CD4-positive, alpha-beta T cell treated with Interleukin-1 beta for 1 hour (primary cell): ENCODE data around the gene FAM217A.

Experiments used
- DNase-seq, 2 donors: peaks; one replicate each; pipeline ENCODE4 v3.0.0-alpha.2; 2020 to 2022

FAM217A gene

DNA sequence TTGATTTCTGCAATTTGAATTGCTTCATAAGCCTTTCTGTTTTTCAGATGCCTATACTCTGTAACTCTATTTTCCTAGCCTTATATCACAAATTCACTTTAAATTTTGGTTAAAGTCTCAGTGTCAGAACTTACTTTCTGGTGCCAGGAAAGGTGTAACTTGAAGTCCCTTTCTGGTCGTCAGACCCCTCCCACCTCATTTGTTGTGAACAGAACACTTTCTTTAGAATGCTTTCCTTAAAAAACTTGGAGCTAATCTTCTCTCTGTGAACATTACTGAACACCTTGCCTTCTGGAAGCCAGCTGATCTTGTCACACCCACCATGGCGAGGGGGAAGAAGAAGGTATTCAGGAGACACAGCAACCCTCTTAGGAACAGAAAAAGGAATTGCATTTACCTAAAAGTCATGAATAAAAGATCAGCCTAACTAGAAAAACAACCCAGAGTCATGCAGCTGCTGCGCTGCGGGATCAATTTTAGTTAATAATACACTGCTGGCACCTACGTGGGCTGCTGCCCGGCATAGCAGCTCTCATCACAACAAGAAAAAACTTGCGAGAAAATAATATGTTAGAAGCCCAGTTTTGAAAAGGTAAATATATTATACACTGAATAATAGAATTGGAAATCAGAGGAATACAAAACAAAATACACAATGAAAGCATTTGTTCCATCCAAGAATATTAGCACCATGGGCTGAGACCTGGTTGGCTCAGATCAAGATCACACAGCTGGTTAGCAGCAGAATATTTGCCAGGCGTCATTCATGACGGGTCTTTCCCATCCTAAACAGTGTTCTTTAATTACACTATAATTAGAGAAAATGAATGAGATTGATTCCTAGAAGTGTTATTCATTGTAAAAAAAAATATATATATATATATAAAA is 5.8 kb upstream of the FAM217A start:
- DNase-seq, result no peak

GRCh38 chr6:4074478-4075235 is 4.3 kb downstream of the FAM217A start:
- no peak for DNase-seq

DNA sequence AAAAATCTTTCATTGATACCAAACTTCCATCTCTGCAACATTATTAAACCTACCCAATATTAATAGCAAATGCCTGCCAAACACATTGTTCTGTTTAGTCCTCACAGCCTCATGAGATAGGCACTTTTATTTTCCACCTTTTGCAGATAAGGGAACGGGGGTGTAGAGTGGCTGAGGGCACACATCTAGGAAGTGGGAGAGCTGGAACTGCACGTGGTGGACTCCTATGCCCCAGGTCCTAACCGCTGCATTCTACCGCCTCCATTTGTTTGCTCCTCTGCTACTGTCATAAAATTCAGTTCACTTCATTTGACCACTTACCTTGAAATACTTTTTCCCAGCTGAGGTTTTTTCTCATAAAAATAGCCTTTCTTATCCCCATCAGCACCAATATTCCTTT is 7.6 kb downstream of the FAM217A start:
- DNase-seq, result no peak

DNA sequence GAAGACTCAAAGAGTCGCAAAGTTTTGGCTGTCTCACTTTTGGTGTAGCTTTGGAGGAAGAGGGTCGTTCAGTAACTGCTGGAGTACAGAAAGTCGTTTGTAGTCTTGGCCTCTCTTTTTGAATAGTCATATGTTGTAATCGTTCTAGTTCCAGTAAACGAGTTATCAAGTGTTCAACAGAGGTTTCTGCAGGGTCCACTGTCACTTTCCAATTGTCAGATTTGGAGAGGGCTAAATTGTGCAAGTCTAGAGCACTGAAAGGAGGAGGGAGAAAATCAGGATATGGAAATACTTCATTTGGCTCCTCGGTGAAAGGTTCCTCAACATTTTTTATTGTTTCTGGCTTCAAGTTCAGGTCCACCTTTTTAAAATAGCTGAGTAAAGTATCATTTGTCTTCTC is 9.7 kb downstream of the FAM217A start:
- no peak for DNase-seq

DNA sequence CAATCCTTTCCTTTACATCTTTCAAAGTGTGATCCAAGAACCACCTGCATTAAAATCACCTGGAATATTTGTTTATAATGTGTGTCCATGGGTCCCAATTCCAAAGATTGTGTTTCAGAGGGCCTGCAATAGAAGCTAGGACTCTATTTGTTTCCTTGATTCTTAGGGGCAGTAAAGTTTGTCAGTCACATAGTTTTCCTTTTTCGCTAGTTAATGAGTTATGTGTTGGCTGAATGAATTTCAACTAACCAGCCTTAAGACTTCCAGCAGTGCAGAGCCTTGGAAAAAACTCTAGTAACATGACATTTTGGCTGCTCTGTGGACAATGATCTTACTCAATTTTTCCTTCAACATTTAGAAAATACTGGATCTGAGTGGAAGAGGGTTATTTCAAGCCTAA is 11.3 kb downstream of the FAM217A start:
- no peak for DNase-seq

DNA sequence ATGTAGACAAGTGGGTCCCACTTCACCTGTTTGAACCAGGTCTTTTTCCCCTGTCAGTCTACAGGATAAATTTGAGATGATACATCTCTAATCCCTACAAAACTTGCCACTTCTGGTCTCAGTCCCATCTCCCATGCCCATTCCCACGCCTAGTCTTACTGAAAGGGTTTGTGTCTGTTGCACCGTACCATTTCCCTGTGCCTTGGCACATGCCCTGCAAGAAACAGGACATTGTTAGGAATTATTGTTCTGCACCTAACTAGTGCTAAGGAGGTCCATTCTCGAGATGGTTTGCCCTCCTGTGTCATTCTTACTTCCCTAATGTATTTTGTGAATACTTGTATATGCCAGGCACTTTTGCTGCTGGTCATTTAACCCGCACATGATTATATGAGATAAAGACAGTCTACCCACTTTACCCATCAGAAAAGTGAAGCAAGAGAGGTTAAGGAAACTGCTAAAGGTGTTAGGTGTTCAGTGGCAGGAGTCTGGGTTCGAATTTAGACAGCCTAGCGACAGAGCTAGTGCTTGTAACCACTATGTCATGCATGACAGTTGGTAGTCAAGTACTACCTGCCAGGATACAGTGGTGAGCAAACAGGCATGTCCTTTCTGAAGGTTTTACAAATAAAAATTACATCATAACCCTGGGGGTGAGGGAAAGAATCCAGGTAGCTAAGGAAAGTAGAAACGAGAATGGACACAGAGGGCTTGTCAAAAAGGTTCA is 12.7 kb downstream of the FAM217A start:
- DNase-seq, result no peak

GRCh38 chr6:4059115-4059777 is 19.7 kb downstream of the FAM217A start:
- peak; percentile 3 to 30 for DNase-seq

- no peak for DNase-seq
Observed at GRCh38 chr6:4057036-4057435, 21.9 kb downstream of the FAM217A start.

DNA sequence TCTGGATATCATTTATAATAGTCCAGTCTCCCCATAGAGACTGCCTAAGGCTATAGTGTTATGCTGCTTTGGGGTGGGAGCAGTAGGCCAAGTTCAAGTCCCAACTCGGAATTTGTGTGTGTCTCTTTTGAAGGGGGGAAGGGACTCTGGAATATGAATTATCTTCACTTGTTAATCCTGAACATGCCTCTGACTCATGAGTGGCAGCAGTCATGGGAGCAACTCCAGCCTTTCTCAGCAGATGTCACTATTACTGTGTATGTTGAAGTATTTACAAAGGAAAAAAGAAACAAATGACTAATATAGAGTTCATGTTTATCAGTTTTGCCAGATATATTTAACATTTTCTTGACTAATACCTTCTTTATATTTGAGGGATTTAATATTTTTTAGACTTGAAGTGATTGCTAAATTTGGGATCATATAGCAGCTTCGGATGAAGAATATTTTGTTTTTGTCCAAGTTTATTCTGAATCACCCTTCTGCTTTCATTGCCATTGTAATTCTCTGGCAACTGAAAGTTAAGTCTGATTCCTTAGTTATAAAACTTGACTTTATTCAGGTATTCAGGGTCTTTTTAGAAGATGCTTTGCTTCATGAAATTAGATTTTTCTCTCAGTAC is 23.4 kb downstream of the FAM217A start:
- peak in 1 of 2 donors; percentile 10 for DNase-seq

- no peak for DNase-seq
Observed at GRCh38 chr6:4049246-4049645, 29.7 kb downstream of the FAM217A start.

DNA sequence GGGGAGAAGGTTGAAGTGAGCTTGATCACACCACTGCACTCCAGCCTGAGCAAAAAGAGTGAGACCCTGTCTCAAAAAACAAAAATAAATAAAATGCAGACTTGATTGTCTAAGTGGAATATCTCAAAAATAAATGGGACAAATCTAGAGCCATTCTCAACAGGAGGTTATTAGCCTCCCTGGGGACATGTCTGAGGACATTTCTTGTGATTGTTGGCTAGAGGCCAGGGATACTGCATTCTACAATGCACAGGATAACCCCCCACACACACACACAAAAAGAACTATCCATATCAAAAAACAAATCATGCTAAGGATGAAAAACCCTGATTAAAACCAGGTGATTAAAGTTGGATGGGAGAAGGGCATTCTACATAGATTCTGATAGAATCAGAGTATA is 37.5 kb downstream of the FAM217A start:
- DNase-seq, result no peak

- DNase-seq, result no peak
Observed at GRCh38 chr6:4039348-4039747, 39.6 kb downstream of the FAM217A start.

DNA sequence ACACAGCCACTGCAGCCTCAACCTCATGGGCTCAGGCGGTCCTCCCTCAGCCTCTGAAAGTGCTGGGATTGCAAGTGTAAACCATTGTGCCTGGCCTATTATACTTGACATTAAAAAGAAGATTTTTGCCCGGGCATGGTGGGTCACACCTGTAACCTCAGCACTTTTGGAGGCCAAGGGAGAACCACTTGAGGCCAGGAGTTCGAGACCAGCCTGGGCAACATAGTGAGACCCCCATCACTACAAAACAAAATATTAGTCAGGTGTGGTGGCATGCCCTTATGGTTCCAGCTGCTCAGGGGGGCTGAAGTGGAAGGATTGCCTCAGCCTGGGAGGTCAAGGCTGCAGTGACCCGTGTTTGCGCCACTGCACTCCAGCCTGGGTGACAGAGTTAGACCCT is 42.4 kb downstream of the FAM217A start:
- no peak for DNase-seq

GRCh38 chr6:4032475-4032874 is 46.5 kb downstream of the FAM217A start:
- no peak for DNase-seq

DNA sequence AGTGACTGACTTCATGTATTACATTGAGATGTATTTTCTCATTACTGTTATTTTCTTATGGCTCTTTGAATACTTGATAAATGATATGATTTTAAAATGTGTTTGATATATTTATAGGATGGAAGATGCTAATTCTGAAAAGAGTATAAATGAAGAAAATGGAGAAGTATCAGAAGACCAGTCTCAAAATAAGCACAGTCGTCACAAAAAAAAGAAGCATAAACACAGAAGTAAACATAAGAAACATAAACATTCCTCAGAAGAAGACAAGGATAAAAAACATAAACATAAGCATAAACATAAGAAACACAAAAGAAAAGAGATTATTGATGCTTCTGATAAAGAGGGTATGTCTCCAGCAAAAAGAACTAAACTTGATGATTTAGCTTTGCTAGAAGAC is 47.5 kb downstream of the FAM217A start:
- DNase-seq, result no peak

DNA sequence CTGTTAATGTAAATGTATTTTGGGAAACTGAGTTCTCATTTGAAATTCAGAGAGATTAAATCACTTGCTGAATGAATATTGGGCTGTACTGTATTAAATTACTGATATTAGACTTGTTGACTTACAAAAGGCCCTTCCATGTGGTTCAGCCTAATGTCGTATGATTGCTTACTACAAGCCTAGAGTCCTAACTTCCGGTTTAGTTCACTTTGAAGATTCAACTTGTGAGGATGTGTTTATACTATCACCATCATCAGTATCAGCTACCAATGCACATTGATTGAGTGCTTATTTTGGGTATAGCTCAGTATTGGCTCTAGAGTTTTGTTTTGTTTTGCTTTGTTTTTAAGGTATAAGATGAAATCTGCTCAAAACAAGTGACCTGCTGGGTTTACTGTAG is 48.3 kb downstream of the FAM217A start:
- peak in 1 of 2 donors; percentile 41 for DNase-seq

DNA sequence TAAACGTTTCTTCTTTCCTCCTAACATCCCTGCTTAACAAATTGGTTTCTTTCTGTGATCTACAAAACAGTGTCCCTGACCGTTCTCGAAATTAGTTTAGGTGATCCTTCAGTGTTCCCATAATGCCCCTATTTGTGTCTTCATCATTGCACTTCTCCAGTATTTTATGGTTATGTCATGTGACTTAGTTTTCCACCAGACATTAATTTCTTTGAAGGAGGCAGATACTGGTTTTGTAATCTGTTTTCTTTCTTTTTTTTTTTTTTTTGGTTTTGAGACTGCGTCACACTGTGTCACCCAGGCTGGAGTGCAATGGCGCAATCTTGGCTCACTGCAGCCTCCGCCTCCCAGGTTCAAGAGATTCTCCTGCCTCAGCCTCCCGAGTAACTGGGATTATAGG is 49.2 kb downstream of the FAM217A start:
- no peak for DNase-seq

GRCh38 chr6:4028051-4028450 is 50.9 kb downstream of the FAM217A start:
- no peak for DNase-seq

- no peak for DNase-seq
Observed at GRCh38 chr6:4025681-4026080, 53.3 kb downstream of the FAM217A start.

DNA sequence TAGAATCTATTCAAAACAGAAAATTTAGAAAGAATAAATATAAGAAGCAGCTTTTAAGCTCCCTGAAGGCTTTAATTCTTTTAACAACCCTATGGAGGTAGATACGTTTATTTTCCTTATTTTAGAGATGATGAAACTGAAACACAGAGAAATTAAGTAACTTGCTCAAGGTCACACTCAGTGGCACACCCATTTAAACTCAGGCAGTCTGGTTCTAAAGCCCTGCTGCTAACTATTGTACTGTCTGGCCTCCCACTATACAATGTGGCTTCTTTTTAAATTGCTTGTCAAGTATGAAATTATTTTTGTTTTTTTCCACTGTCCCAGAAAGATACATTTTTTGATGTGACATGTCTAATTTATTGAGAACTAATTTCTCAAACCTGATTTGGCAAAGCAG is 55.7 kb downstream of the FAM217A start:
- no peak for DNase-seq

DNA sequence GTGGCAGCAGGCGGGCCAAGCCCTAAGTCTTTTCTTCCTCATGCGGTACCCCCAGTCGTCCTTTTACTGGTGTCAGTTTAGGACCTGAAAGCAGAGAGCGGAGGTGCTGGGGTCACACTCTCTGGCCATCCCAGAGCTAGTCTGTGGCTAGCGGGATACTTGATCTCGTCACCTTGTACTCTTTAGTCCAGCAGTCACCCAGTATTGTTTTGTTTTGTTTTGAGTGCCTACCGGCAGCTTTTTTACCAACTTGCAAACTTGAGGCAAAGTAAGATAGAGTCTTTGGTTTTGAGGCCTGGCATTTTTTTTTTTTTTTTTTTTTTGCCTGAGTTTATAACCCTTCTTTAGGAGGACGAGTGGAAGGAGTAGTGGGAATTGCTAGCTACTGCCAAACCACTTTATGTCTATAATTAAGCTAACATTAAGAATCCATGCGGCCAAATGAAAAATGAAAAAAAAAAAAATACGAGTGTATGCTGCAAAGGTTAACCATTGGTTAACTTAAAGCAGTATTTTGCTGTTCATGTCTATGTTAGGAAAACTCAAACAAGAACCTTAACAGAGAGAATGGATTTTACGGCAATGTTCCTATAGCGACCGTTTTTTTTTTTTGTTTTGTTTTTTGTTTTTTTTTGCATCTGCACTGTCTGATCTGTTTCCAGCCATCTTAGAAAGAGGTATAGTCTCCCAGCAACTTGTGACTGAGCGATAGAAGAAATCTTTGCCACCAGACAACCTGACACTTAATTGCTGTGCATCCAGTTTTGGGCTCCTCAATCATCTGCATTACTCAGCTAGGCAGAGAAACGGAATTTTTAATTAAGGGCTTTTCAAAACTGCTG is 56.9 kb downstream of the FAM217A start:
- DNase-seq, result peak in 1 of 2 donors; percentile 43
